ENCODE measurements around the gene NT5C1A.

The NT5C1A gene

GRCh38 chr1:39689214-39689613 is 17.3 kb upstream of the NT5C1A start:
- no peak for DNase-seq

DNA sequence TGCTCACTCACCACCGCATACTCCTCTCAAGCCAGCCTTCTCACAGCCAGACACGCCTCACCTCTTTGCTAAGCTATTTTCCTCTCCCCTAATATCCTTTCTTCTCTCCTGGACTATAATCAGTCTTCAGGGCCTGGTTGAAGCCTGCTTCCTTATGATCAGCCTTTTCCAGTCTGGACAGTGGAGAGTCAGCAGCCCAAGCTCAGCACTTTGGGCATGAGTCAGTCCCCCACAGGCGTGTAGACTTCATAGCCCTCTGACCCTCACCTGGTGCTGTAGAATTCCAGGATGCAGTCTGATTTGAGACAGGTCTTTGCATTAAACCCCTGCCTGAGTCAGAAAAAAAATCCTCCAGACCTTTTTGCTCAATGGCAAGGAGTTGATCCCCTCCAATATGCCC is 16.8 kb upstream of the NT5C1A start:
- DNase-seq: no peak

GRCh38 chr1:39687243-39687642 is 15.3 kb upstream of the NT5C1A start:
- DNase-seq: no peak

GRCh38 chr1:39685071-39685470 is 13.2 kb upstream of the NT5C1A start:
- no peak for DNase-seq

- no peak for DNase-seq
These were observed 12.4 kb upstream of the NT5C1A start for GRCh38 chr1:39684313-39684664.

- no peak for DNase-seq
These were observed 11.8 kb upstream of the NT5C1A start for GRCh38 chr1:39683591-39684312.

DNA sequence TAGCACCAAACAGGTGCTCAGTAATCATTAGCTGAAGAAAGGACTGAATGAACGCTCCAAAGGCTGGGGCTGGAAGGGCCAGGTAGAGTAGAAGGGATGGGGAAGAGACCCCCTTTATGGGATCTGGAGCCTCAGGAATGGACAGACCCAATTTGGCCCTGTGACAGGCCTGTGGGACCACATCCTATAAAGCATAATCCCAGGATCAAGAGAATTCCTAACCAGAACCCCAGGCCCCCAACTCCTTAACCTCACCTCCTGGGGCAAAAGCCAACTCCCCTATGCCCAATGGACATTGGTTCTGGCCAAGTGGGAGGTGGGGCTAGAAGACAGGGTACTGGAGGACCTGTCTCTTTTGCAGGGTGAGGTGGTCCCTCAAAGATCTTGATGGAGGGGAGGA is 10.1 kb upstream of the NT5C1A start:
- no peak for DNase-seq

GRCh38 chr1:39681294-39681693 is 9.4 kb upstream of the NT5C1A start:
- DNase-seq: no peak

DNA sequence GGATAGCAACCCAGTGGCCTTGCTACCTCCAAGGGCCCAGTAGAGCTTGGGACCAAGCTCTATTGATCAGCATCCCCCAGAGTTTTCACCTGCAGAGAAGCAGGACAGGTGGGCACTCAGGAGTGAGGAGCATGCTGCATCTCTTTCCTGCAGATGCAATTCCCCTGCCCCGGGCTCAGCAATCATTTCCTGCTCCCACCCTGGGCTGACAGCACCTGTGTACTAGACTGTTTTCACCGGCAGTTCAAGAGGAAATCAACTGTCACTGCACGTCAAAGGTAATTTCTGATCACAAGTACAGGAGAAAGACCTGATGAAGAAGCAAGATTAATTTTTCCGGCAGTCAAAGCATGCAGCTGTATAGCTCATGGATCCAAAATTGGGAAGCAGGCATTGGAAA is 8.8 kb upstream of the NT5C1A start:
- no peak for DNase-seq

DNA sequence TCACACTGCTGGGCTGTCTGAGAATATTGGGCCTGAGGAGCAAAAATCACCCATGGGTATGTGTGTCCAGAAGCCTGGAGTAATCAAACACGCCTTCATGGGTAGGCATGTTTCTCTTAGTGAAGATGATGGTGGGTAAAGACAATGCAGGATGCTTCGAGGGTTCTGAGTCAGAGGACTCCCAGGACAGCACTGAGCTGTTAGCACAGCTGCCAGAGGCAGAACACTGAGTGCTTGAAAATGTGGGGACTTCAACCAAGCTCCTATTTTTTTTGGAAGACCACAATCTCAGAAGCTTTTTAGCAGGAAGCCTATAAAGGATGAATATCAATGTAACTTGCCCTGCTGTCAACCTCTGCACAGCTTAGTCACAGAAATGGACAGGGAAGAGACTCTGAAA is 7.9 kb upstream of the NT5C1A start:
- DNase-seq: no peak

DNA sequence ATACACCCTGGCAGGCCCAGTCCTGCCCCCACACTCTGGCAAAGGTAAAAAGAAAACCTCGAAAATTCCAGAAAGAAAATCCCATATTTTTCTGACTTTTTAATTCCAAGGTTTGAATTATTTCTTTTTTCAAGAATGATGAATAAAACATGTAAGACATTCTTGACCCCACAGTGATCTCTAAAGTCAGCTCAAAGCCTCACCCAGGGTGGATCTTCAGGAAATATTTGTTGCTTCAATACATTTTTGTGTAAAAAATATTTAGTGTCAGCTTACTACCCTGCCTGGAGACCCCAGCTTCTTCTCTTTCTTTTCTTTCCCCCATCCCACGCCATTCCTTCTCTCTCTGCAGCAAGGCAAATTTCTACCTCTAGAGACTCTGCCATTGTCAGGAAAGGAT is 7.0 kb upstream of the NT5C1A start:
- DNase-seq: no peak

- no peak for DNase-seq
These were observed 5.7 kb upstream of the NT5C1A start for GRCh38 chr1:39677645-39678044.

DNA sequence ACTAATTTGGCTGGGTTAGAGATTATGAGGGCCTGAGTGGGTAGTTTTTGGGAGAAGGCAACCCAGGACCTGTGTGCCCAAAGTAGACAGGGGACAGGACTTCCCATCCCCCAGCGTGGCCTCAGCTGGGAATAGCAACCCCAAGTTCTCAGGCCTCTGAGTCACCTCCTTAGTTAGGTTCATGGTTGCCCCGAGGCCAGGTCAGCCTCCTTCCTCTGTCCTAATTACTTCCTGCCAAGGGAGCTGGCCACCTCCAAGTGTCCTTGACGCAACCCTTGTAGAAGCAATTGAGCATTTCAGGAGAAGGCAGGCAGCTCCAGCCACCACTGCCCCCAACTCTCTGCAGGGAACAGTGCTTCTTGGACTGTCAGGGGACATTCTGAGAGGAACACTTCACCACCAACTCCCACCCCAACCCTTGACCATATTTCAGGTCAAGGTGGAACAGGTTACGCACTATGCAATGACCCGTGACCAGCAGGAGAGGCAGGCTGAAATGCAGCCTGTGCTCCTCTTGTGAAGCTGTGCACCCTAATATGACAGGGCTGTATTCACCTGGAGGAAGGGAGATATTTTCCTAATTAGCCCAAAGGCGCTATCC is 5.1 kb upstream of the NT5C1A start:
- no peak for DNase-seq

DNA sequence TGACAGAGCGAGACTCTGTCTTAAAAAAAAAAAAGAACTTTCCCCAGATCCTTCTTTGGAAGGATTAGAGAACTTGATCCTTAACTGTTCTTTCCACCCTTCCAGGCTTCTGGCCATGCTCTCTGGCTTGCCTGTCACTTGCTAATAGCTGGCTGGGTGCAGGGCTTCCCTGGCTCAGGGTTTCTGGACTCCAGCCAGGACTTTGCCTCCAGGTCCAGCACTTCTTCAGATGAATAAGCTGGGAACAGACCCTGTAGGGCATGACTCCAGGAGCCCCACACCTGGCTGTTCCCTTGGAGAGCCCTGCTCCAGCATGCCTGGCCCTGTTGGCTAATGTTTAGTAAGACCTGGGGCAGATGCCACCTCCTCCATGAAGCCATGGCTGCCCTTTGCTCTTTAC is 3.3 kb upstream of the NT5C1A start:
- DNase-seq: no peak

DNA sequence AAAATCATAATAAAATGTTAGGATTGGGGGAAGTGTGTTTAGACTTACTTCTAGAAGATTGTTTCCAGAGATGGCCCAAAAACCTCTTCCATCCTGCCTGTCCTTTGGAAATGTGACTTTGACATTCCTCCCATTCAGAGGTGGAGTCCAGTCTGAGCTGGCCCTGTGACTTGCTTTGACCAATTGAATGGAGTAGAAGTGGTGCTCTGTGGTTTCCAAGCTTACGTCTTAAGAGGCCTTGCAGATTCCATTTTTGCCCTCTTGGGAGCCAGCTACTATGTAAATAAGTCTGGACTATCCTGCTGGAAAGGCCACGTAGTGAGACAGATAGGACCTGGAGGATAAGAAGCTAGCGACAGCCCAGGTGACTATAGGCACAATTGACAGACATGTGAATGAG is 1.3 kb upstream of the NT5C1A start:
- DNase-seq: no peak

- no peak for DNase-seq
These were observed 642 bp upstream of the NT5C1A start for GRCh38 chr1:39672551-39672947.

DNA sequence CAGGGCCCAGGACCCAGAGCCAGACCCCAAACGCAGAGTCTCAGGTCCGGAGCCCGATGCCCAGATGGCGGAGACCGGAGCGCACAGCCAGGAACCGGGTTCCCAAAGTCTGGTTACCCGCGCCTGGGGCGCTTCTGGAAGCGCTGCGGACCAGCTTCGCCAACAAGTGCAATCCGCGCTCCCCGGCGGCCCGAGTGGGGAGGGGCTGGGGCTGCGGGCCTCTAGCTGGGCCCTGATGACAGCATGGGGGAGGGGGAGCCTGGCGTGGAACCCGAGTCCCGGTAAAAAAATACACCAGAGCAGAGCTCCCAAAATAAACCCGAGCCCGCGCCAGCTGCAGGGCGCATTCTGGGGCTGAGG is 494 bp downstream of the NT5C1A start:
- DNase-seq: no peak

GRCh38 chr1:39670689-39671088 is 1.2 kb downstream of the NT5C1A start:
- DNase-seq: no peak

DNA sequence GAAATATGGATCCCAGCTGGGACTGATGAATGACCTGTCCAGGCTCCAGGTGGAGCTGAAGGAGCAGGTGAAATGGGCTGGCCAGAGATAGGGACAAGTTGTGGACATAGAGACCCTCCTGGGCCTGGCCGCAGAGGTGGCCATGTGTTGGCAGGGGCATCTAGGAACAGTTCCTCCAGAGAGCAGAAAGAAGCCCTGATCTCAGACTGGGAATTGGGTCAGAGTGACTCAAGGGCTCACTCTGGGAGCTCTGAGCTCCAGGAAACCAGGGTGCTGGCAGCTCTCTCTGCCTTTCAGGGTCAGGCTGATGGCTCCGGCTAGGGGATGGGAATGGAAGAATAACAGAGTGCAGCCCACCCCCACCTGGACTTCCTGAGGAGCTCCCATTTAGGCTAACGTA is 3.0 kb downstream of the NT5C1A start:
- no peak for DNase-seq

- no peak for DNase-seq
These were observed 3.8 kb downstream of the NT5C1A start for GRCh38 chr1:39668111-39668510.

DNA sequence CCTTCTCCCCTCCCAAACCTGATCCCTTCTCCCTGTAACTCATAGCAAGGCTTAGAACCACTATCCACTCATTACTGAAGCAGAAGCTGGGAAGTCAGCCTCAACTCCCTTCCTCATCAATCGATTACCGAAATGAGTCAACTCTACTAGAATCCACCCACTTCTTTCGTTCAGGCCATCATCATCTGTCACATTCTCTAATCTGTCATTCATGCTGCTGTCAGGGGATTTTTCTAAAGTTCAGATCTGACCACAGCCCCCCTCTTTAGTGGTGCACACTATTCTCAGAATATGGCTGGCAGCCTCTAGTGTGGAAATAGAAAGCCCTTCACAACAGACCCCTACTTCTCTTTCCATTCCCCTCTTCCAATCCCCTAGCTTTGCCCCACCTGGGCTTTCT is 5.1 kb downstream of the NT5C1A start:
- DNase-seq: no peak

DNA sequence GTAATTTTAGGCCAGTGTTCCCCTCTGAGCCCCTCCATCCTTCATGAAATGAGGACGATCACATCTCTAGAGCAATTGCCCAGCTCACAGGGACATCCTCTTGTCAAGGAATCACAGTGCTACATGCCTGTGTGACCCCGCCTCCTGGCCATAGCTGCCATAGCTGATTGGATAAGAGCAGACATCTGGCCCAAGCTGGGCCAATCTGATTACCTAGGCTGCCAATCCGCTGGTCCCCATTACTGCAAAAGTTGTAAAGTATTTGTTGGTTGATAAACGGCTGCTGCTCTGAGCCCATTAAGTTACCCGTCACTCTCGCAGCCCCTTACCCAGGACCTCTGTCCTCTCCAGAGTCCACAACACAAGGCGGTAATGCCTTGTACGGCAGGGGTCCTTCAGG is 8.3 kb downstream of the NT5C1A start:
- DNase-seq: no peak

DNA sequence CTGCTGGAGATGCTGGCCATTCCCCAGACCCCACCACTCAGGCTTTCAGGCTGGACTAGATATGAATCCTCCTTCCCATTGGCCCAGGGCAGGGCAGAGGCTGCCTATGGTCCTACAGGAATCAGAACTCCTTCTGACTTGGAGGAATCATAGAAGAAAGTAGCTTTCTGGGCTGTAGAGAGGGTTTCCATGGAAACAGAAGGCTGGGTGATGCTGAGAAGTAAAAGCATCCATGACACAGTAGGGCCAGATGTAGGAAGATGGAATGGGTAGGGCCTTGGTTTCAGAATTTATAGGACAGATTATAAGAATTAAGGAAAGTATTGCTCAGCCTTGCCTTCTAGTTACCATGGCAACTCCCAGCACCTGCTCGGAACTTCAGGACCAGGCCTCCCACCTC is 9.0 kb downstream of the NT5C1A start:
- no peak for DNase-seq

- no peak for DNase-seq
These were observed 12.4 kb downstream of the NT5C1A start for GRCh38 chr1:39659538-39659937.

DNA sequence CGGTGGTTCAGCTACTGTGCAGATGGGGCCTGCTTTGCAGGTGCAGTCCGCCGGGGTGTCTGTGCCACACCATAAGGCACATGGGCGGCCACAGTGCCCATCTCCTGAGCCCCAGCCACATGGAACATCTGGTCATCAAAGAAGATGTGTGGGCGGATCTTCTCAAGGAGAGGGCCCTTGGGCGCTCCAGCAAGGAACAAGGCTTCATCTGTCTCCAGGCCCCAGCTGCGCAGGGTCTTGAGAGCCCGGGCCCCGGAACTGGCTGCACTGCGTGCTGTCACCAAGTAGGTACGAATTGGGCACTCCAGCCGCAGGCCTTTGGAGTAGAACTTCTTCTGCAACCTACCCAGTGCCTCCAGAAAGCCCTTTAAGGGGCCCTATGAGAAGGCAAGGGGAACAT is 12.8 kb downstream of the NT5C1A start:
- DNase-seq: no peak

Measured in SHP77 (cell line).